Measurements from ENCODE around the gene PLPPR5.

PLPPR5 gene

DNA sequence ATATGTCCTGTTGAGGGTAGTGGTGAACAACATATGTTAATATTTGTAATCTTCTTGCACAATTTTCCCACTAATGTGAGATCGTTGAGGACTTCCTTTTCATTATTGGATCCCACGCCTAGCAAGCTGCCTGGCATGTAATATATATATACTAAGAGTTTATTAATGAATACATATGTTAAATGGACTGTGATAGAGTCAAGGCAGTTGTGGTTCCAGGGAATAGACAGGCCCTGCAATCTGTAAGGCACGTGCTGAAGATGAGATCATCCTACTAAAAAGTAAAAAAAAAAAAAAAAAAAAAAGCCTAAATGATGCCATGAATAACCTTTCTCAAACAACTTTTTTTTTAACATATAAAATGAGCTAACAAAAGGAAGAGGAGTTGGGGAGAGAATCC is 28.9 kb downstream of the PLPPR5 start:
- no peaks in the 10 kb centered on the region for H3K4me1 ChIP-seq (ENCODE audit: control insufficient read depth, insufficient read depth, low read length)
- H3K27ac ChIP-seq (ENCODE audit: extremely low read depth, low read depth, low read length): no peak overlapping the region
- H3K9me3 ChIP-seq (ENCODE audit: control insufficient read depth, insufficient read depth, low read depth, low read length): no peaks in the 10 kb centered on the region
- ChIA-PET CTCF (no interaction called here), POLR2A (no interaction called here)
- H3K4me3 ChIP-seq (ENCODE audit: low read depth, low read length): no peak overlapping the region
- TF ChIP-seq, protein P1, sequence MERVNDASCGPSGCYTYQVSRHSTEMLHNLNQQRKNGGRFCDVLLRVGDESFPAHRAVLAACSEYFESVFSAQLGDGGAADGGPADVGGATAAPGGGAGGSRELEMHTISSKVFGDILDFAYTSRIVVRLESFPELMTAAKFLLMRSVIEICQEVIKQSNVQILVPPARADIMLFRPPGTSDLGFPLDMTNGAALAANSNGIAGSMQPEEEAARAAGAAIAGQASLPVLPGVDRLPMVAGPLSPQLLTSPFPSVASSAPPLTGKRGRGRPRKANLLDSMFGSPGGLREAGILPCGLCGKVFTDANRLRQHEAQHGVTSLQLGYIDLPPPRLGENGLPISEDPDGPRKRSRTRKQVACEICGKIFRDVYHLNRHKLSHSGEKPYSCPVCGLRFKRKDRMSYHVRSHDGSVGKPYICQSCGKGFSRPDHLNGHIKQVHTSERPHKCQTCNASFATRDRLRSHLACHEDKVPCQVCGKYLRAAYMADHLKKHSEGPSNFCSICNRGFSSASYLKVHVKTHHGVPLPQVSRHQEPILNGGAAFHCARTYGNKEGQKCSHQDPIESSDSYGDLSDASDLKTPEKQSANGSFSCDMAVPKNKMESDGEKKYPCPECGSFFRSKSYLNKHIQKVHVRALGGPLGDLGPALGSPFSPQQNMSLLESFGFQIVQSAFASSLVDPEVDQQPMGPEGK (tag by site-specific recombination; IDR thresholded peaks at IDR 0.05): no peak
- TF ChIP-seq ZNF138 (tag by site-specific recombination; IDR thresholded peaks at IDR 0.05; ENCODE audit: borderline replicate concordance) (no peak), ZNF701 (tag by site-specific recombination; IDR thresholded peaks at IDR 0.05) (no peak), ZNF707 (tag by site-specific recombination; IDR thresholded peaks at IDR 0.05) (no peak)
- TF ChIP-seq, protein P2, sequence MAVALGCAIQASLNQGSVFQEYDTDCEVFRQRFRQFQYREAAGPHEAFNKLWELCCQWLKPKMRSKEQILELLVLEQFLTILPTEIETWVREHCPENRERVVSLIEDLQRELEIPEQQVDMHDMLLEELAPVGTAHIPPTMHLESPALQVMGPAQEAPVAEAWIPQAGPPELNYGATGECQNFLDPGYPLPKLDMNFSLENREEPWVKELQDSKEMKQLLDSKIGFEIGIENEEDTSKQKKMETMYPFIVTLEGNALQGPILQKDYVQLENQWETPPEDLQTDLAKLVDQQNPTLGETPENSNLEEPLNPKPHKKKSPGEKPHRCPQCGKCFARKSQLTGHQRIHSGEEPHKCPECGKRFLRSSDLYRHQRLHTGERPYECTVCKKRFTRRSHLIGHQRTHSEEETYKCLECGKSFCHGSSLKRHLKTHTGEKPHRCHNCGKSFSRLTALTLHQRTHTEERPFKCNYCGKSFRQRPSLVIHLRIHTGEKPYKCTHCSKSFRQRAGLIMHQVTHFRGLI (tag by site-specific recombination; IDR thresholded peaks at IDR 0.05): no peak
- TF ChIP-seq, protein P3, sequence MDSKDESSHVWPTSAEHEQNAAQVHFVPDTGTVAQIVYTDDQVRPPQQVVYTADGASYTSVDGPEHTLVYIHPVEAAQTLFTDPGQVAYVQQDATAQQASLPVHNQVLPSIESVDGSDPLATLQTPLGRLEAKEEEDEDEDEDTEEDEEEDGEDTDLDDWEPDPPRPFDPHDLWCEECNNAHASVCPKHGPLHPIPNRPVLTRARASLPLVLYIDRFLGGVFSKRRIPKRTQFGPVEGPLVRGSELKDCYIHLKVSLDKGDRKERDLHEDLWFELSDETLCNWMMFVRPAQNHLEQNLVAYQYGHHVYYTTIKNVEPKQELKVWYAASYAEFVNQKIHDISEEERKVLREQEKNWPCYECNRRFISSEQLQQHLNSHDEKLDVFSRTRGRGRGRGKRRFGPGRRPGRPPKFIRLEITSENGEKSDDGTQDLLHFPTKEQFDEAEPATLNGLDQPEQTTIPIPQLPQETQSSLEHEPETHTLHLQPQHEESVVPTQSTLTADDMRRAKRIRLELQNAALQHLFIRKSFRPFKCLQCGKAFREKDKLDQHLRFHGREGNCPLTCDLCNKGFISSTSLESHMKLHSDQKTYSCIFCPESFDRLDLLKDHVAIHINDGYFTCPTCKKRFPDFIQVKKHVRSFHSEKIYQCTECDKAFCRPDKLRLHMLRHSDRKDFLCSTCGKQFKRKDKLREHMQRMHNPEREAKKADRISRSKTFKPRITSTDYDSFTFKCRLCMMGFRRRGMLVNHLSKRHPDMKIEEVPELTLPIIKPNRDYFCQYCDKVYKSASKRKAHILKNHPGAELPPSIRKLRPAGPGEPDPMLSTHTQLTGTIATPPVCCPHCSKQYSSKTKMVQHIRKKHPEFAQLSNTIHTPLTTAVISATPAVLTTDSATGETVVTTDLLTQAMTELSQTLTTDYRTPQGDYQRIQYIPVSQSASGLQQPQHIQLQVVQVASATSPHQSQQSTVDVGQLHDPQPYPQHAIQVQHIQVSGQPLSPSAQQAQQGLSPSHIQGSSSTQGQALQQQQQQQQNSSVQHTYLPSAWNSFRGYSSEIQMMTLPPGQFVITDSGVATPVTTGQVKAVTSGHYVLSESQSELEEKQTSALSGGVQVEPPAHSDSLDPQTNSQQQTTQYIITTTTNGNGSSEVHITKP (tag by site-specific recombination; IDR thresholded peaks at IDR 0.05): no peak
- no peaks in the 10 kb centered on the region for H3K36me3 ChIP-seq (ENCODE audit: control insufficient read depth in 2 of 2, insufficient read depth in 1 of 2, low read length in 2 of 2)

DNA sequence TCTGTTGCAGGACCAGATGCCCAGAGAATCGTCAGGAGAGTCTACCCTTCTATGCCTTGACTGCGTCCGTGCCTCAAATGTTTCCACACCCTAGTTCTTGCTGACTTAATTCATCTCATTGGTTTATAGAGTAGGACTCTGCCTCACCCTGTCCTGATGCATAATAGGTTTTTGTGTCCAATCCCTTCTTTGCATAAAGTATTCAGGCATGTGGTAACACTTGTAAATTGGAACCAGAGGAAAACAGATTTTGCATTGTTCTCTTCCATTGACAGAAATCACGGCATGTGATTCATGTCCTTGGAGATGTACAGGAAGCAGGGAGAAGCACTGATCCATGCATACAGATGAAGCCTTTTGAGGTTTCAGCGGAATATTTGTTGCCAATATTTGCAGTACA is 29.5 kb downstream of the PLPPR5 start:
- ChIA-PET CTCF (no interaction called here), POLR2A (no interaction called here)
- Histone ChIP-seq H3K4me1 (ENCODE audit: control insufficient read depth, insufficient read depth, low read length) (no peaks in the 10 kb centered on the region), H3K36me3 (ENCODE audit: control insufficient read depth in 2 of 2, insufficient read depth in 1 of 2, low read length in 2 of 2) (no peaks in the 10 kb centered on the region), H3K27ac (ENCODE audit: extremely low read depth, low read depth, low read length) (no peak overlapping the region), H3K4me3 (ENCODE audit: low read depth, low read length) (no peak overlapping the region), H3K9me3 (ENCODE audit: control insufficient read depth, insufficient read depth, low read depth, low read length) (no peaks in the 10 kb centered on the region)
- TF ChIP-seq ZNF571 (tag by site-specific recombination; IDR thresholded peaks at IDR 0.05): no peak
- TF ChIP-seq ZFP3 (tag by site-specific recombination; IDR thresholded peaks at IDR 0.05; ENCODE audit: low read depth): no peak
- TF ChIP-seq ZNF76 (tag by site-specific recombination; IDR thresholded peaks at IDR 0.05; ENCODE audit: borderline replicate concordance, low read depth): no peak
- no peak for TF ChIP-seq ZNF549 (tag by site-specific recombination; IDR thresholded peaks at IDR 0.05)
- TF ChIP-seq ZNF837 (tag by site-specific recombination; IDR thresholded peaks at IDR 0.05): no peak
- no peak for TF ChIP-seq IKZF3 (tag by site-specific recombination; IDR thresholded peaks at IDR 0.05)
- TF ChIP-seq ZNF473 (tag by site-specific recombination; IDR thresholded peaks at IDR 0.05): no peak
- TF ChIP-seq GLI2 (tag by site-specific recombination; IDR thresholded peaks at IDR 0.05; ENCODE audit: borderline replicate concordance, low read depth): no peak
- no peak for TF ChIP-seq ZNF23 (tag by site-specific recombination; IDR thresholded peaks at IDR 0.05; ENCODE audit: borderline replicate concordance)

Data from HEK293 (cell line).